GM12873 (cell line): Measurements from ENCODE around the gene NOC2L.

ENCODE experiments used
- TF ChIP-seq, protein P1 (sequence below): IDR thresholded peaks from 2 replicates; pipeline ENCODE4 v1.5.1; 2012; ENCODE audit warnings: low read depth, mild to moderate bottlenecking, moderate library complexity, low read length, control low read depth; ENCODE audit not compliant: insufficient read depth; ENCODE audit errors: missing control alignments

The NOC2L gene

DNA sequence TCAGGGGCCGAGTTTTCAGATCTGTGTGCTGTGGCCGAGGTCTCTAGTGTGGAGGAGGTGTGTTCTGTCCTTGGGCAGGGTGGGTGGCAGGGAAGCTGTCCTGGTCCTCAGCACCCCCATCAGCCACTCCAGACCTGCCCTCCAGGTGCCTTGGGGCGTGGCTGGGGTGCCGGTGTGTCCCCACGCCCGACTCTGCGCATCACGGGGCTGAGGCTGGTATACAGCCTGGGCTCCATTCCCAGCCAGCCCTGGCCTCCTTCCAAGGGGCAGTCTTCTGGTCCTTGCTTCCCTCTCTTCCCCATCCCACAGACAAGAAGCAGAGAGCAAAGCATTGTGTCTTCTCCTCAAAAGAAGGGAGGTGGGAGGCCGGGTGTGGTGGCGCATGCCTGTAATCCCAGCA lies 31.3 kb downstream of the NOC2L start:
- TF ChIP-seq, protein P1, sequence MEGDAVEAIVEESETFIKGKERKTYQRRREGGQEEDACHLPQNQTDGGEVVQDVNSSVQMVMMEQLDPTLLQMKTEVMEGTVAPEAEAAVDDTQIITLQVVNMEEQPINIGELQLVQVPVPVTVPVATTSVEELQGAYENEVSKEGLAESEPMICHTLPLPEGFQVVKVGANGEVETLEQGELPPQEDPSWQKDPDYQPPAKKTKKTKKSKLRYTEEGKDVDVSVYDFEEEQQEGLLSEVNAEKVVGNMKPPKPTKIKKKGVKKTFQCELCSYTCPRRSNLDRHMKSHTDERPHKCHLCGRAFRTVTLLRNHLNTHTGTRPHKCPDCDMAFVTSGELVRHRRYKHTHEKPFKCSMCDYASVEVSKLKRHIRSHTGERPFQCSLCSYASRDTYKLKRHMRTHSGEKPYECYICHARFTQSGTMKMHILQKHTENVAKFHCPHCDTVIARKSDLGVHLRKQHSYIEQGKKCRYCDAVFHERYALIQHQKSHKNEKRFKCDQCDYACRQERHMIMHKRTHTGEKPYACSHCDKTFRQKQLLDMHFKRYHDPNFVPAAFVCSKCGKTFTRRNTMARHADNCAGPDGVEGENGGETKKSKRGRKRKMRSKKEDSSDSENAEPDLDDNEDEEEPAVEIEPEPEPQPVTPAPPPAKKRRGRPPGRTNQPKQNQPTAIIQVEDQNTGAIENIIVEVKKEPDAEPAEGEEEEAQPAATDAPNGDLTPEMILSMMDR: no peak

DNA sequence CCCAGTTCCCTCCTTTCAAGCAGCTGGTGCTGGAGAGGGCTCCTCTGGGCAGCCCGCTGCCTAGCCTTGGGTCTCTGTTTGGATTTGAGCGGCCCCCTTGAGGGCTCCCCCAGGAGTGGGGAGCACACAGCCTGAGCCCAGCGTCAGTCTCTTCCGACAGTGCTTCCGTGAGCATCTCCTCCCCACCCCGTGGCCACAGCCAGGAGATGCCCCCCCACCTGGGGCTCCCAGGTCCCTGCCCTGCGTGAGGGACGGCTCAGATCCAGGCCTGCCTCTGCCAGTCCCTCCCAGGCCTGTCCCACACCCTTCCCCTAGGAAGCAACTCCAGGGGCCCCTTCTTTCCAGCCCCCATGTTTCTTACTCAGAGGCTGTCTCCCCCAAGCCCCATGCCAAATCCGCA lies 31.8 kb downstream of the NOC2L start:
- TF ChIP-seq, protein P1: no peak

DNA sequence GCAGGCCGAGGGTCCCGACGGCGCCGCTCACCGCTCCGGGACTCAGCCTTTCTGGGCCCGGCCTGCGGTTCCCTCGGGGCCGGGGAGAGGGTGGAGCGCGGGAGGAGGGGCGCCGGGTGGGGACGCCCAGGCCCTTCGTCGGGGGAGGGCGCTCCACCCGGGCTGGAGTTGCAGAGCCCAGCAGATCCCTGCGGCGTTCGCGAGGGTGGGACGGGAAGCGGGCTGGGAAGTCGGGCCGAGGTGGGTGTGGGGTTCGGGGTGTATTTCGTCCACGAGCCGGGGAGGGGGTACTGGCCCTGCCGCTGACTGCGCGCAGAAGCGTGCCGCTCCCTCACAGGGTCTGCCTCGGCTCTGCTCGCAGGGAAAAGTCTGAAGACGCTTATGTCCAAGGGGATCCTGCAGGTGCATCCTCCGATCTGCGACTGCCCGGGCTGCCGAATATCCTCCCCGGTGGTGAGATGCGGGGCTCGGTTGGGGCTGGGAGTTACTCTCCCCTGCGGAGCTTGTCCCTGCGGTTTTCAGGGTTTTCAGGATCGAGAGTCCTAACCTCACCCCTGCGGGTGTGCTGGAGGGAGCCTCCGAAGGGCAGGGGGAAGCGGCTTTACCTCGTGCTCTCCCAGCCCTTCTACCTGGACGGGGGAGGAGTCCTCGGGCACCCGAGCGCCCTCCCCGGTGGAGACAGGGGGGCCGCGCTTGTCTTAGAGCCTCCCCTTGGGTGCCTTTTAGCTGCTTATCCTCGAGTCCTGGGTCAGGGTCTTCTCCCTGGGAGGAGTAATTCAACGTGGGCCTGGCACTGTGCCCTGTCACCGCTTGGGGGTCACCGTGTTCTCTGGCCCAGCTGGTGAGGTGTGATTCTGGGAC lies 33.3 kb downstream of the NOC2L start:
- TF ChIP-seq, protein P1: no peak

DNA sequence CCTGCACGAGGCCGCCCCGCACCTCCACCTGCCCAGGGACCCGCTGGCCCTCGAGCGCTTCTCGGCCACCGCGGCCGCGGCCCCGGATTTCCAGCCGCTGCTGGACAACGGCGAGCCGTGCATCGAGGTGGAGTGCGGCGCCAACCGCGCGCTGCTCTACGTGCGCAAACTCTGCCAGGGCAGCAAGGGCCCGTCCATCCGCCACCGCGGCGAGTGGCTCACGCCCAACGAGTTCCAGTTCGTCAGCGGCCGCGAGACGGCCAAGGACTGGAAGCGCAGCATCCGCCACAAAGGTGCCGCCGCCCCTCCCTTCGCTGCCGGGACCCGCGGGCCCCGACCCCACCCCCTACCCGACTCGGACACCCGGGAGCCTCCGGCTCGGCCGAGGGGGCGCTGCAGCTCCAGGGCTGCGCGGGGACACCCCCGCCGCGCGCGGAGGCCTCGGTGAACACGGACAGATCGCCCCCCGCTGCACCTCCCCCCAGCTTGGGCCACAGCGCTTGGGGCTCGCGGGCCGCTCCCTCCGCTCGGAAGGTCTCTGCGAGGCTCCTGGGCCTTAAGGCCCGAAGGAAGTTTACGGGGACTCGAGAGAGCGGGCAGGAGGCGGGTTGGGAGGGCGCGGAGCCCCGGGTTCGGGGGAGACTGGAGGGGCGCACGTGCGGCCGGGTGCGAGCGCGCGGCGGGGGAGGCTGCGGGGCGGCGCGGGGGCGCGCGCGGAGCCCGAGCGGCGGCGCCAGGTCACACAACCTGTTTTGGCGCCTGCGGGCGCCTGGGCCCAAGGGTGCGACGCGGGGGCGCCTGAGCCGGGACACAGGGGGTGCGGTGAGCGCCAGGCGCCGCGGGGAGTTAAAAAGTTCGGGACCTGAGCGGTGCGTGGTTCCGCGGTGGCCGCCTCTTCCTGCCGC lies 34.1 kb downstream of the NOC2L start:
- TF ChIP-seq, protein P1: no peak

DNA sequence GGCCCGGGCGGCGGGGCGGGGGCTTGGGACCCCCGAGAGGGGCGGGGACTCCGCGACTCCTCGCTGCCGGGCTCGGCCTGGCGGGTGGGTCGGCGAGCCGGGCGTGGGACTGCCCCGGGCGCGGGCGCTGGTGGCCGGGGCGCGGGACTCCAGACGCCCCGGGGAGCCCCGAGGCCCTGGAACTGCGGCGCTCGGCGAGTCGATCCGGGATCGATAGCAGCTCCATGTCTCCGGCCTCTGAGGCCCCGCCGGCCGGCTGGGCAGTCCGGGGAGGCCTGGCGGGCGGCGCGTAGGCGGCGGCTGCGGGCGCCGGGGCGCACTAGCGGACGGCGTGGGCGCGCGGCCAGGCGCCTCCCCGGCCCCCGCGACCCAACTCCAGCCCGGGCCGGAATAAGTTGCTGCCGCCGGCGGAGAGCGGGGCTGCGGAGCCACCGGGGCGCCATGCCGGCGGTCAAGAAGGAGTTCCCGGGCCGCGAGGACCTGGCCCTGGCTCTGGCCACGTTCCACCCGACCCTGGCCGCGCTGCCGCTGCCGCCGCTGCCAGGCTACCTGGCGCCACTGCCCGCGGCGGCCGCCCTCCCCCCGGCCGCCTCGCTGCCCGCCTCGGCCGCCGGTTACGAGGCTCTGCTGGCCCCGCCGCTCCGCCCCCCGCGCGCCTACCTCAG lies 34.9 kb downstream of the NOC2L start:
- TF ChIP-seq, protein P1: no peak

DNA sequence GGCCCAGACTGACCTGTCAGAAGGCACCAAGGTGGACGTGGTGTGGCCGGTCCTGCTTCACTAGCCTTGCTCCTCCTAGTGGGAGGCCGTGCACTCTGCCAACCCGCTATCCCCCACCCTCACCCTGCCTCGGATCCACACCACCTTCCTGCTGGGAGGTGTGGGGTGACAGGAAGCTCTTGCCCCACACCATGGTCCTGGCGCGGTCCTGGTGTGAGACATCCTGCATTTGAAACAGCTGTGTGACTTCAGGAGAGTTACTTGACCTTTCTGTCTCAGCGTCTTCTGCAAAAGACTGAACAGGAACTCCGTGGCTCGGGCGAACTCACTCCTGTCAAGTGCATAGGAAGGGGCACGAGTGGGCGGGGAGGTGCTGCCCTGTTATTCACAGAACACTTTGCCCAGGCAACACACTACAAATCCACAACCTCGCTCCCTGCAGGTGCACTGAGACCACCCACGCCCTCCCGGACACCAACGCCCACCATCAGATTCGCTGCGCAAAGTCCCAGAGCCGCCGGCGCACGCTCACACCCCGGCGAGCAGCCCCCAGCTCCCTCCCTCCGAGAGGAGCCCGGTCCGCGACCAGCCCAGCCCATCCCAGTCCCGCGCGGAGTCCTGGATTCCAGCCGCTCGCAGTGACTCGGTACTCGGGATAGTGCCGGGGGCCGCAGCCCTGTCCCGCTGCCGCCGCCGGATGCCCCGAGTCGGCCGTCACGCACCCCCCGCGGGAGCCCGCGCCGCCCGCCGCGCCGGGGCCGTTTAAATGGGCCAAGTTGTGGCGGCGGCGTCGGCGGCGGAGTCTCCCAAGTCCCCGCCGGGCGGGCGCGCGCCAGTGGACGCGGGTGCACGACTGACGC lies 35.7 kb downstream of the NOC2L start, which contains the start of gene SAMD11:
Gene SAMD11 (plus strand): TSS at position 793 of the 860 bp plus-strand sequence. CDS start 509 bp downstream, outside the sequence.
- TF ChIP-seq, protein P1: no peak
